Ishikawa (cell line): ENCODE data around the gene MBOAT7.

ENCODE experiments used
- EP300 ChIP-seq: IDR thresholded peaks from 2 replicates; pipeline ENCODE4 v1.6.1; 2012; ENCODE audit warnings: borderline replicate concordance
- TEAD4 ChIP-seq: IDR thresholded peaks from 2 replicates; pipeline ENCODE4 v1.6.1; 2012
- YY1 ChIP-seq: IDR thresholded peaks from 2 replicates; pipeline ENCODE4 v1.6.1; 2012; ENCODE audit warnings: low read depth
- ZBTB7A ChIP-seq: IDR thresholded peaks from 2 replicates; pipeline ENCODE4 v1.6.1; 2012; ENCODE audit warnings: low read depth
- TF ChIP-seq, protein P1 (sequence below): IDR thresholded peaks from 2 replicates; pipeline ENCODE4 v1.6.1; 2012

DNA sequence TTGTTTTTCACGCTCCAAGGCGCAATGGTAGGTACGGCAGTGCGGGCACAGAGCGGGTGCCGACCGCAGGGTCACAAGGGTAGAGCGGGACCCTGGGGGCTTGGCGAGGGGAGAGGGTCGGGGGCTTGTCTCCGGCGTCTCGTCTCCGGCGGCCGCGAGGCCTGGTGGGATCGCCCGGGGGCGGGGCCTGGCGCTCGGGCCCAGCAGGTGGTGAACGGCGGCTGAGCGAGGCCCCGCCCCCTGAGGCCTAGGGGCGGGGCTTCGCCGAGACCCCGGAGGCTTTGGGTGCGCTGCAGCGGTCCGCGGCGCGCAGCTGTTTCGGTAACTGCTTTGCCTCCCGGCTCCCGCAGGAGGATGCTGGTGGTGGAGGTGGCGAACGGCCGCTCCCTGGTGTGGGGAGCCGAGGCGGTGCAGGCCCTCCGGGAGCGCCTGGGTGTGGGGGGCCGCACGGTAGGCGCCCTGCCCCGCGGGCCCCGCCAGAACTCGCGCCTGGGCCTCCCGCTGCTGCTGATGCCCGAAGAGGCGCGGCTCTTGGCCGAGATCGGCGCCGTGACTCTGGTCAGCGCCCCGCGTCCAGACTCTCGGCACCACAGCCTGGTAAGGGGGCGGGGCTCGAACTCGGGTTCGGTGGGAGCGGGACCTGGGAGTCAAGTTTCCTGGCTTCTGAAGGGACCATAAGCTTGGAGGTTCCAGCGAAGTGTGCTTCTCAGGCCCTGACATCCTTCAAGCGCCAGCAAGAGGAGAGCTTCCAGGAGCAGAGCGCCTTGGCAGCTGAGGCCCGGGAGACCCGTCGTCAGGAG is 1.8 kb upstream of the MBOAT7 start, which contains the start of gene TSEN34:
- TF ChIP-seq, protein P1, sequence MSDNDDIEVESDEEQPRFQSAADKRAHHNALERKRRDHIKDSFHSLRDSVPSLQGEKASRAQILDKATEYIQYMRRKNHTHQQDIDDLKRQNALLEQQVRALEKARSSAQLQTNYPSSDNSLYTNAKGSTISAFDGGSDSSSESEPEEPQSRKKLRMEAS, result no peak
- TF ChIP-seq ZBTB7A (no peak), EP300 (no peak), TEAD4 (no peak), YY1 (0 out of 2 replicates have a peak, but pooled peaks have one; percentile 7)
